GM12878 (cell line): Measurements from ENCODE around the gene CLIC3. TPM values are rescaled to one million over a fixed set of nuclear protein-coding genes. Genes with fewer than 3 reads are reported as not detected.

Source experiments
- ATAC-seq: fragments of 200-7000 bp; cut with Tn5 transposase; 3 replicates; pipeline ENCODE4 v1.9.1; 2020; ENCODE audit warnings: mild to moderate bottlenecking, moderate library complexity
- BruUV-seq: library from RNA; stranded (reverse); fragments of 400-500 nt; replicated peaks from 2 replicates; lab custom pipeline; 2021; lab: Mats Ljungman, UMichigan
- CTCF ChIA-PET: fragments of 300-600 bp; sonication (Branson Sonifier 250); formaldehyde crosslinking; extraction: SDS; loops from one replicate; lab custom pipeline; 2021; ENCODE audit warnings: inconsistent platforms; lab: Yijun Ruan, JAX
- POLR2A ChIA-PET: fragments of 350-600 bp; formaldehyde crosslinking; extraction: SDS; loops from one replicate; lab custom pipeline; 2021; ENCODE audit warnings: inconsistent platforms; lab: Charles Lee
- RAD21 ChIA-PET: fragments of 300-600 bp; sonication (Branson Sonifier 250); formaldehyde crosslinking; loops from one replicate; lab custom pipeline; 2023; ENCODE audit warnings: antibody characterized with exemption; ENCODE audit not compliant: unreplicated experiment; lab: Charles Lee
- SMC1A ChIA-PET: fragments of 300-600 bp; sonication (Branson Sonifier 250); formaldehyde crosslinking; loops from one replicate; lab custom pipeline; 2023; ENCODE audit not compliant: unreplicated experiment, uncharacterized antibody; lab: Charles Lee
- DNase-seq: peaks from one replicate; pipeline ENCODE4 v3.0.0-alpha.2; 2011; ENCODE audit warnings: low read depth, low spot score
- FAIRE-seq: peaks from 3 replicates; lab custom pipeline; 2011; peaks lifted over from hg19 to GRCh38; lab: Jason Lieb, UNC
- H2AFZ ChIP-seq: 2 replicates; pipeline ENCODE4 v1.6.0; 2011; ENCODE audit warnings: low read depth, low read length, control low read depth; ENCODE audit not compliant: control insufficient read depth
- H3K27ac ChIP-seq: 2 replicates; pipeline ENCODE4 v1.5.1; 2011; ENCODE audit warnings: control low read depth; ENCODE audit not compliant: control insufficient read depth, insufficient read depth
- H3K27me3 ChIP-seq, 2 experiments: replicated peaks in 1 of 2; 2 replicates each; pipeline versions ENCODE4 v1.6.0 to v1.6.1; 2011; ENCODE audit warnings: low read length in 1 of 2; ENCODE audit not compliant: control insufficient read depth in 2 of 2, insufficient read depth in 2 of 2
- H3K36me3 ChIP-seq, 2 experiments: 2 replicates each; pipeline ENCODE4 v1.5.1; 2011; ENCODE audit warnings: low read length in 1 of 2; ENCODE audit not compliant: control insufficient read depth in 2 of 2, insufficient read depth in 2 of 2
- H3K4me1 ChIP-seq: 2 replicates; pipeline ENCODE4 v1.6.1; 2011; ENCODE audit warnings: mild to moderate bottlenecking, low read length, moderate library complexity, mixed read lengths; ENCODE audit not compliant: control insufficient read depth, insufficient read depth
- H3K4me2 ChIP-seq: 2 replicates; pipeline ENCODE4 v1.6.0; 2011; ENCODE audit warnings: control low read depth; ENCODE audit not compliant: control insufficient read depth, insufficient read depth
- H3K4me3 ChIP-seq: fragments of 200-600 bp; sonication (generic); 2 replicates; pipeline ENCODE4 v1.5.1; 2016
- H3K79me2 ChIP-seq: 2 replicates; pipeline ENCODE4 v1.6.0; 2011; ENCODE audit warnings: low read length; ENCODE audit not compliant: control insufficient read depth, insufficient read depth
- H3K9ac ChIP-seq: 2 replicates; pipeline ENCODE4 v1.8.0; 2011; ENCODE audit warnings: low read length, control low read depth, mixed read lengths; ENCODE audit not compliant: control insufficient read depth, insufficient read depth
- H3K9me3 ChIP-seq: replicated peaks from 3 replicates; pipeline ENCODE4 v1.5.1; 2011; ENCODE audit warnings: mild to moderate bottlenecking, low read length; ENCODE audit not compliant: control insufficient read depth, insufficient read depth
- H4K20me1 ChIP-seq: 2 replicates; pipeline ENCODE4 v1.6.0; 2011; ENCODE audit not compliant: control insufficient read depth, insufficient read depth
- BMI1 ChIP-seq: fragments of 450-650 bp; IDR thresholded peaks from 2 replicates; pipeline ENCODE4 v1.6.1; 2016; ENCODE audit warnings: mild to moderate bottlenecking, moderate library complexity, borderline replicate concordance
- CBFB ChIP-seq: IDR thresholded peaks from 2 replicates; pipeline ENCODE4 v1.6.1; 2016; ENCODE audit warnings: antibody characterized with exemption, low read depth
- CBX5 ChIP-seq: sonication (generic); IDR thresholded peaks from 2 replicates; pipeline ENCODE4 v1.6.1; 2016; ENCODE audit warnings: low read depth, moderate library complexity, mild to moderate bottlenecking, inconsistent platforms
- EGR1 ChIP-seq, 2 experiments: IDR thresholded peaks; 1 replicate in 1 of 2; 2 replicates in 1 of 2; pipeline ENCODE4 v1.6.1; 2011 to 2012; ENCODE audit warnings: low read depth in 2 of 2, low read length in 2 of 2, borderline replicate concordance in 1 of 2, mild to moderate bottlenecking in 1 of 2, moderate library complexity in 1 of 2
- NFXL1 ChIP-seq: fragments of 450-650 bp; IDR thresholded peaks from 2 replicates; pipeline ENCODE4 v1.6.1; 2017; ENCODE audit warnings: antibody characterized with exemption, mild to moderate bottlenecking, borderline replicate concordance
- PAX5 ChIP-seq: IDR thresholded peaks from 2 replicates; pipeline ENCODE4 v1.6.1; 2011; ENCODE audit warnings: low read depth, low read length, borderline replicate concordance
- SPI1 ChIP-seq: IDR thresholded peaks from 2 replicates; pipeline ENCODE4 v1.6.1; 2011; ENCODE audit warnings: low read depth, mild to moderate bottlenecking, low read length, moderate library complexity, borderline replicate concordance; ENCODE audit not compliant: insufficient read depth
- TCF12 ChIP-seq: IDR thresholded peaks from 2 replicates; pipeline ENCODE4 v1.6.1; 2011; ENCODE audit warnings: low read depth, mild to moderate bottlenecking, low read length
- TCF3 ChIP-seq: IDR thresholded peaks from 2 replicates; pipeline ENCODE4 v1.6.1; 2012; ENCODE audit warnings: low read depth, mild to moderate bottlenecking, low read length, borderline replicate concordance; ENCODE audit not compliant: insufficient read depth
- WGBS: methylation state at CpG from one replicate; pipeline ENCODE4 v1.1.6; 2016; ENCODE audit warnings: low lambda C conversion rate; ENCODE audit not compliant: insufficient replicate concordance, insufficient coverage; ENCODE audit errors: missing lambda C conversion rate; 5-methylcytosine and 5-hydroxymethylcytosine counted together
- in situ Hi-C: fragments of 300-500 bp; cut with MboI; formaldehyde crosslinking; loops from 9 replicates; pipeline ENCODE4 v1.14.3; 2018; ENCODE audit warnings: mixed read lengths
- intact Hi-C: fragments of 100-400 bp; cut with micrococcal nuclease; formaldehyde crosslinking; loops from one replicate; pipeline ENCODE4 v1.14.2; 2022; ENCODE audit not compliant: unreplicated experiment
- polyA plus RNA-seq, 11 experiments: library from polyadenylated mRNA; depleted of rRNA in 4 of 11; unstranded in 6 of 11; stranded (reverse) in 5 of 11; fragments of >200 nt; fragmentation: Nextera tagmentation in 4 of 11; fragmentation: Illumina TruSeq in 1 of 11; extraction: Ambion mirVana in 4 of 11; extraction: Trizol in 1 of 11; gene quantifications; 1 replicate in 1 of 11; 2 replicates in 10 of 11; pipeline versions ENCODE4 v1.2.1 to v1.2.3, GENCODE V29; 2011 to 2016; ENCODE audit warnings: inconsistent platforms in 2 of 11, missing spikeins in 2 of 11, low read depth in 1 of 11
- total RNA-seq, 4 experiments: library from RNA; depleted of rRNA in 3 of 4; stranded (reverse); fragments of >200 nt in 3 of 4; fragmentation: Illumina TruSeq in 1 of 4; extraction: Trizol in 1 of 4; gene quantifications; 2 replicates each; pipeline versions ENCODE4 v1.2.1 to v1.2.3, GENCODE V29; 2013 to 2021

CLIC3 gene
- total and polyA plus RNA-seq, 10 of the 15 experiments (the other 5 are each of a cell fraction or from before 2014, with no cell fraction given): 0.31 TPM; not detected in 9

DNA sequence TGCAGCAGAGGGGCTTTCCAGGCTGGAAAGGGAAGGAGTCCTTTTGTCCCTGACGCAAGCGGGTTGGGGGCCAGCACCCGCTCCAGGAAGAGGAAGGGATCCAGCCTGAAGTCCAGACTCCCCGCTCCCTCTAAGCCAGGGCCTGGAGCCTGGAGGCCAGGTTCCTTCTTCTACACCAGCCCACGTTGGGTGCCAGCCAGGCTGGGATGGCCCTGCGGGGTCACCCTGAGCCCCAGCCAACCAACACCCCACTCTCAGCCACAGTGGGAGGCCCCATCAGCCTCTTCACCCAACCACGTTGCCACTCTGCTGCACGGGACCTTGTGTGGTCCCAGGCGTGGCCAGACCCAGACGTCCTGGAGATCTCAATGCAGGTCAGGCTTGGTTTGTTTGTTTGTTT lies 36.5 kb upstream of the CLIC3 start (continued):
- TF ChIP-seq BMI1 (no peak), CBX5 (no peak), CBFB (no peak)

DNA sequence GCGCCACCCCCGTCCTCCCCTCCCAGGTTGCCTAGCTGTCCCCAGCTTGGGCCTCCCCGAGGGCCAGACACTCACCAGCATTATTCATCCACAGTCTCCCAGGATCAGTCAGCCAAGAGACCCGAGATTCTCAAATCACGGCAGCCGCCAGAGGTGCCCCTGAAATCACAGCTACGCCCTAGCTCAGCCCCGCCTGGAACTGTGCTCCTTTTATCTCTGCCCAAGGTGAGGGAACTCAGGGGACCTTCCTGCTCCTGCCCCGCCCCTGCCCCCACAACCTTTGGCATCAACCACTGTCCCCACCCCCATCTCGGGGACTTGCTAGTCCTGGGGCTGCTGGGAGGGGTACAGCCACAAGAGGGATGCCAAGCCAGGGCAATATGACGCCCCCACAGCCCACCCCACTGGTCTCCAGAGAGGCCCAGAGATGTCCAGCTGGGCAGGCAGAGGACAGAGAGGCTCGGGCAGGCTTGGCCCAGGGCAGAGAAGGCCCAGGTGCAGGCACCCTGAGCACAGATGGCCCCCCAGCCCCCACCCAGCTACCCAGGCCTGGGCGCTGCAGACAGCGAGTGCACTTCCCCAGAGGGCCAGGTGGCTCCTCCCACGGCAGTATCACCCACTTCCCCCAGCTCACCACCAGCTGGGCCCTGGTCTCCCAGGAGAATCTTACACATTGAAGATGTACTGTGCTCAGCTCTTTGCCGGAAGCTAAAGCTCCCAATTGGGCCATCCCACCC lies 35.7 kb upstream of the CLIC3 start, which contains the start of gene FUT7:
Gene FUT7 (minus strand): TSS at position 185 of the 737 bp plus-strand sequence. CDS start 97 bp downstream, at position 88.
- DNase-seq: no peak
- FAIRE-seq: no peak
- Histone ChIP-seq H3K36me3 (no peaks in the 10 kb centered on the region), H3K4me3 (no peak within 1 kb of the TSS), H3K4me2 (no peak within 1 kb of the TSS), H3K27me3 (peaks cover 0 to 2% of the 10 kb centered on the region in 2 experiments; a peak in 2 of 4 replicates), H3K4me1 (peaks cover 50% of the 10 kb centered on the region), H3K9ac (no peak within 1 kb of the TSS), H3K9me3 (no peaks in the 10 kb centered on the region), H3K79me2 (no peaks in the 10 kb centered on the region), H2AFZ (no peak within 1 kb of the TSS), H4K20me1 (no peaks in the 10 kb centered on the region), H3K27ac (no peak within 1 kb of the TSS)
- intact Hi-C loops: no loop called here
- no TSS peak for BruUV-seq
- ChIA-PET SMC1A (interaction anchor here (5.2 kb wide), 1 partner anchor 84 kb away, joined by 77 read pairs; no protein-coding TSS in a partner anchor), POLR2A (no interaction called here), RAD21 (interaction anchor here (0.5 to 1.4 kb wide), 5 partner anchors 38 to 265 kb away, joined by 3 to 7 read pairs (median 4); partner anchors contain the start of gene SAPCD2), CTCF (interaction anchor here (0.6 to 4.7 kb wide), 8 partner anchors 15 to 244 kb away, joined by 3 to 65 read pairs (median 4); partner anchors contain the start of genes AJM1 and TMEM141)
- TF ChIP-seq PAX5 (no peak), SPI1 (peak; percentile 32; the same call in 1 of the 2 replicates), TCF3 (peak; percentile 75), EGR1 (IDR thresholded peaks at IDR 0.05; ENCODE audit: borderline replicate concordance in 1 of 2, low read depth in 2 of 2, low read length in 2 of 2) (no peak), TCF12 (peak; percentile 70; the same call in 1 of the 2 replicates), NFXL1 (no peak)
- in situ Hi-C loops: no loop called here
- WGBS: 4% methylated on average over 16 of the region's 16 CpGs
- ATAC-seq: peak; percentile 8; the same call in 1 of the 3 replicates
